D721Med (cell line): ENCODE data around the gene RRBP1.

Source experiments
- DNase-seq: peaks from one replicate; pipeline ENCODE4 v3.0.0; 2011; ENCODE audit warnings: low spot score; ENCODE audit not compliant: insufficient read length
- FAIRE-seq: peaks from 2 replicates; lab custom pipeline; 2011; peaks lifted over from hg19 to GRCh38; lab: Jason Lieb, UNC
- TF ChIP-seq, protein P1 (sequence below): IDR thresholded peaks from 2 replicates; pipeline ENCODE4 v1.5.1; 2012; ENCODE audit warnings: mild to moderate bottlenecking, control low read depth; ENCODE audit not compliant: insufficient read depth; ENCODE audit errors: missing control alignments

The RRBP1 gene

DNA sequence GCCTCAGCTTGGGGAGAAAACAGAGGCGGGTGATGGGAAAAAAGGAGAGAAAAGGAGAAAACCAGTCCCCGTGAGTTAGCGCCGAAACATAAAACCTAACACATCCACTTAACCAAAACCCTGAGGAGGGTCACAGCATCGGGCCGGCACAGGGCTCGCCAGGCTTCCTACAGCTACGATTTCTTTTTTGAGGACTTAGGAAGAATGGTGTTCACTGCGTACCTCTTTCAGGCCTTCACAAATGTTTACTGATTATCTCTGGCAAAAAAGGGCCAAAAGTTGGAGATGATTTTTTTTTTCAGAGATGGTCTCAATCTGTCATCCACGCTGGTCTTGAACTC, 63.4 kb downstream of the RRBP1 start:
- TF ChIP-seq, protein P1, sequence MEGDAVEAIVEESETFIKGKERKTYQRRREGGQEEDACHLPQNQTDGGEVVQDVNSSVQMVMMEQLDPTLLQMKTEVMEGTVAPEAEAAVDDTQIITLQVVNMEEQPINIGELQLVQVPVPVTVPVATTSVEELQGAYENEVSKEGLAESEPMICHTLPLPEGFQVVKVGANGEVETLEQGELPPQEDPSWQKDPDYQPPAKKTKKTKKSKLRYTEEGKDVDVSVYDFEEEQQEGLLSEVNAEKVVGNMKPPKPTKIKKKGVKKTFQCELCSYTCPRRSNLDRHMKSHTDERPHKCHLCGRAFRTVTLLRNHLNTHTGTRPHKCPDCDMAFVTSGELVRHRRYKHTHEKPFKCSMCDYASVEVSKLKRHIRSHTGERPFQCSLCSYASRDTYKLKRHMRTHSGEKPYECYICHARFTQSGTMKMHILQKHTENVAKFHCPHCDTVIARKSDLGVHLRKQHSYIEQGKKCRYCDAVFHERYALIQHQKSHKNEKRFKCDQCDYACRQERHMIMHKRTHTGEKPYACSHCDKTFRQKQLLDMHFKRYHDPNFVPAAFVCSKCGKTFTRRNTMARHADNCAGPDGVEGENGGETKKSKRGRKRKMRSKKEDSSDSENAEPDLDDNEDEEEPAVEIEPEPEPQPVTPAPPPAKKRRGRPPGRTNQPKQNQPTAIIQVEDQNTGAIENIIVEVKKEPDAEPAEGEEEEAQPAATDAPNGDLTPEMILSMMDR, result no peak
- FAIRE-seq, result no peak
- no peak for DNase-seq

DNA sequence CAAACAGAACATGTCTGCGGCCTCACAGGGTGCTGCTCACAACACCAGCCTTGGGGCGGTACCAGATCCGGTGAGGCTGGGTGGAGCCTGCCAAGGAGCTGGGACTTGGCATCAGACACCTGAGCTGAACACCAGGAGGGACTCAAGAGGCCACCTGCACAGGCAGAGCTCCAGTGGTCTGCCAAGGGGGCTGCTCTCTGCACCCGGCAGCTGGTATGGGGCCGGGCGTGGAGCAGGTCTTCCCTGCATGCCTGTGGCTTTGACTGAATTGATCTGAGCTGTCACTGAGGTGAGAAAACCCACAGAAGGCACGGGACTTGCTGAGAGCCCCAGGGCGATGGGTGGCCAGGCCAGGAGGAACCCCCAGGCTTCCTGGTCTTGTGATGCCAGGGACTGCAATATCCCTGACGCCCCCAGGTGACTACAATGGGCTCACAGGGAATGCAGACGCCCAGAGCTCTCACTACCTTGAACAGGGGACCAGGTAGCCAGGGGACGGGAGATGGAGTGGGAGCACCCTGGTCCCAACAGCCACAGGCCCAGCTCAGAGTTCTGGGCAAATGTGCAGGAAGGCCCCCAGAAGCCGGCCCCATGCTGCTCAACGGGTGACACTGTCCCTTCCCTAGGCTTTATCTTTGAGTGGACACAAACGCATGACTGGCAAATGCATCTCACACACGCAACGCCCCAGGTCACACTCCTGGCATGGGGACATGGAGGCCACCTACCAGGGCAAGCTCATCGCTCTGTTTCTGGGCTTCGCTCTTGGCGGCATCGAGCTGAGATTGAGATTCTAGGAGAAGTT, 64.0 kb downstream of the RRBP1 start:
- TF ChIP-seq, protein P1, result no peak
- no peak for DNase-seq
- FAIRE-seq, result no peak

DNA sequence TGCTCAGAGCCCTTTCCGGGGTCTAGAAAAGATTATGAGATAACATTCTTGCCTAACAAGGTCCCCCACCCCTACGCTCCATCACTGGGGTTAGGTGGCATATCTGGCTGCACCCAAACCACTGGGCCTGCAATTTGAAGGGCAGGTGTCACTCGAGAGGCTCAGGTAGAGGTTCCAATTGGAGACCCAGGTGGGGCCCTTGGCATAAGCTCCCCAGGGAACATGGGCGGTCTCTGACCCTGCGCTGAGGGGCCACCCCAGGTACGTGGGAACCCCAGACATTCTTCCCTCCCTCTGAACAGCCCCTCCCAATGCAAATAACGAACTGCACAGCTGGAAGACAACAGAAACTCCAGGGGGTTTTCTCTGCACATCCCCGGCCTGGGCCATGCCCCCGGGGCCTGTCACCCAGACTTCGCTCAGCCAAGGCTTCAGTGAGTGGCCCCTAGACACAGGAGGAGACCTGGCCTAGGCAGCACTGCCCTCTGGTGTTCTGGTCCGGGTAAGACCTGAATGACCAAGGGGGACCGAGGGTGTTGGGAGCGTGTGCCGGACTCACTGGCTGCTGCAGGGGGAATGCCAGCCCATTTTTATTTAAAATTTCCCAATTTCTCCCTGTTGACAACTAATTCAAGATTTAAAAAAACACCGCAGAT, 64.7 kb downstream of the RRBP1 start:
- FAIRE-seq (no peak), DNase-seq (no peak)
- TF ChIP-seq, protein P1, result peak; percentile 50

DNA sequence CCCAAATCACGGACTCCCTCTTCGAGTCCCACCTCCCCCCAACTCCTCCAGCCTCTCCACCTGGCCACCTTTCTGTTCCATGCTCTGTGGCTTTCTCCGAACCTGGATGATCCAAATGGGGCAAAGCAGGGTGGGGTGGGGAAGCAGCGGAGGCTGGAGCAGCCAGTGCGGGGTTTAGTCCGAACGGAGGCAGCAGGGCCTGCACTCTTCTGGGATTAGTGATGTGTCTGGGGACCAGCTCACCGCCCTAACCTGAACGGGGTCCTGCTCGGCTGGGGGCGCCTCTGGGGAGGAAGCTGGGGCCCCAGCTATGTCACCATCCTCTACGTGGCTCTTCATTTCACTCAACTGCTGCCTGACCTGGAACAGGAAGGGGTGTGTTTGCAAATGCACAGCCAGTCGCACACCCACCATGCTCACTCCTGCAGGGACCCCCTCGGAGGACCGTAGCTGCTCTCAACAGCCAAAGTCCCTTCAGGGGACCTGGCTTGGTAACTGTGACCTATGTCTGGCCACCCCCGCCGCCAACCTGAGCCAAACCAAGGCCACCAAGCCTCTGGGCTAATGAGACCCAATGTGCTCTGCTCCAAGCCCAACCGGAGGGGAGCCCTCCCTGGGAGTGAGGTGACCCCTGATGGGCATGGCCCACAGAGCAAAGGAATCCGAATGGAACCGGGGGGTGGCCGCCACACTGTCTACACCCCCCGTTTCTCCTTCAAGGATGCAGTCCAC, 65.4 kb downstream of the RRBP1 start:
- TF ChIP-seq, protein P1, result no peak
- FAIRE-seq (no peak), DNase-seq (no peak)

DNA sequence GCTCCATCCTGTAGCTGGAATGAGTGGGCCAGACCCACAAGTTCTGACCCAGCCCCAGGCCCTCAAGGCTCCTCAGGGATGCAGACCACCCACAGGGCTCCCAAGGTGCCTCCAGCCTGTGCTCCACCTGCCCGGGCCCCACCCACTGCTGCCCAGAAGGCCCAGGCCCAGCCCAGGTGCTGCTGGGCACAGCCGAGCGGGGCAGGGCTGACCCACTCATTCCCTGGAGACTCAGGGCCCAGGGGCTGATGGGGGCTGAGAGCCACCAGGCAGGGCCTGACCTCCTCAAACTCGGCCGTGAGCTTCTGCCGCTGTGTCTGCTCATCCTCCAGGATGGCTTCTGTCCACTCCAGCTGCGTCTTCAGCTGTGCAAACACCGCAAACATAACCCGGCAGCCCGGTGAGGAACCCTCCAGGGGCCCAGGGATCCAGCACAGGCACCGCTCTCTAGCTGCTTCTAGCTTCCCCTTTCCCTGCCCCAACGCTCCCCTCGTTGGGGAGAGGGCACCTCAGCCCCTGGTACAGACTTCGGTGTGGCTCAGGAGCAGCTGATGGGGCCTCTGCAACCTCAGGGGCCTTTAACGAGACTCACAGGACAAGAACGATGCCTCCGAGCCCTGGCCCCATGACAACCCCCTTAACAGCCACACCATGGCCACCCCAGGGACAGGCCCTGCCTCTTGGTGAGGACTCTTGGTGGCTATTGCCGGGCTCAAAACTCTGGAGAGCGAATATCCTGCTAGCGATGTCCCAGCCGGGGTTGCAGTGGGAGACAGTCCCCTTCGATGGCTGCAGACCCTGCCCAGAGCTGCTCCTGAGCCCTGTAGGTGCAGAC, 66.2 kb downstream of the RRBP1 start:
- FAIRE-seq, result no peak
- TF ChIP-seq, protein P1, result no peak
- DNase-seq, result no peak

DNA sequence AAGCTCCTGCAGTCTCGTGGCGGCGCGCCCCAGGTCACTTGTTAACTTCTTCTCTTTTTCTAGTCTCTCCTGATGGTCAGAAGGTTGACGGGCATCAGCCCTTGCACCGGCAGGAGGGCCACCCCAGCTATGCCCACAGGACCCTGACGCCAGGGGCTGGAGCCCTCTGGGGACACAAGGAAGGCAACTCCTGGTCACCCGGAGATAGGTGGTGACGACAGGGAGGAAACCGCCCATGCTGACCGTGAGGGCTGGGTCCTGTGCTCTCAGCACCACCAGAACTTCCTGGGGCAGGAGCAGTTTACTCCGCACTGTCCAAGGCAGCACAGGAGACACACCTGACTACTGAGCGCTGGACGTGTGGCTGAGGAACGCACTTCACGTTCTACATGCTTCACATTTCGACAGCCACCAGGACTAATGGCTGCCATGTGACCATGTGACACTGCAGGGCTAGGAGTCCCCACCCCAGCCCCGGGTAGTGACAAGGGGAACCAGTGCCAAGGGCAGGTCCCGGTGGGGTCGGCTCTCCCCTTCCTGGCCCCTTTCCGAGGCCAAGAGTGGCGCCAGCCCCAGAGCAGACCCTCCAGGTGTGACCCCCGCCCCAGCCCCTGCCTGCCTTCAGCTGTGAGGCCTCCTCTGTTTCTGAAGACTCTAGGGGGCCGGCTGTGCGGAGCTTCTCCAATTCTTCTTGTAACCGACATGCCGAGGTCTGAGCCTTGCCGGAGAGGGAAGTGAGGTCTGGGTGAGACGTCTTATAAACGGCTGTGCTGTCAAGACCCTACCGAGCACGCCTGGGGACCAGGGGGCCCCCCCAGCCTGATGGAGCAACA, 67.0 kb downstream of the RRBP1 start:
- TF ChIP-seq, protein P1, result no peak
- no peak for FAIRE-seq
- DNase-seq, result no peak
